ENCODE measurements around the gene LLGL1. TPM values are rescaled to one million over a fixed set of nuclear protein-coding genes. Genes with fewer than 3 reads are reported as not detected.

LLGL1 gene
- total RNA-seq, 1 experiment from 2014 or later = 44.9 TPM

DNA sequence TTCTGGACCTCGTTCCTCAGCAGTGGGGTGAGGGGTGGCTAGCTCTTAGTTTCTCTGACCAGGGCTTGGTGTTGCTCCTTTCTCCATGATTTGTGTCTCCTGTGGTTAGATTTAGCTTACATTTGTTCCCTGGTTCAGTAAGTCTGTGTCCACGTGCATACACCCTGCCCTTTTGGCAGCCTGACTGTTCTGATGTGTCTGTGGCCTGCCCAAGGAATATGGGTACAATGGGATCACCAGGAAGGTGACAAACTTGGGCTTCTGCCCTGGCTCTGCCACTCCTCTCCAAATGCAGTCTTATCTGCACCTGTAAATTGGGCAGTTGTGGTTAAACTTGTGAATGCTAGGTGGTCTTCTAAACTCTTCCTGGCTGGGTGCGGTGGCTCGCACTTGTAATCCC, 24.3 kb upstream of the LLGL1 start:
- Histone ChIP-seq H3K4me1 (replicated peaks; ENCODE audit: insufficient read depth) (peaks cover 16% of the 10 kb centered on the region), H3K9me3 (ENCODE audit: insufficient read depth, low read depth) (no peaks in the 10 kb centered on the region), H2AFZ (no peak overlapping the region), H3F3A (ENCODE audit: insufficient read depth, low read depth) (peaks cover 12% of the 10 kb centered on the region), H3K79me2 (ENCODE audit: low read depth) (peaks cover 51% of the 10 kb centered on the region), H3K4me2 (no peak overlapping the region), H3K36me3 (ENCODE audit: low read depth) (peaks cover 13% of the 10 kb centered on the region), H3K9me2 (ENCODE audit: insufficient read depth) (no peaks in the 10 kb centered on the region), H3K27ac (no peak overlapping the region), H4K20me1 (ENCODE audit: insufficient read depth) (peaks cover 67% of the 10 kb centered on the region), H3K27me3 (ENCODE audit: insufficient read depth, low read depth) (no peaks in the 10 kb centered on the region), H3K4me3 (no peak overlapping the region)
- no TSS peak for BruUV-seq (replicated peaks)
- TF ChIP-seq EZH2 (IDR thresholded peaks at IDR 0.05; ENCODE audit: low read depth) = no peak
- TF ChIP-seq, protein P1, sequence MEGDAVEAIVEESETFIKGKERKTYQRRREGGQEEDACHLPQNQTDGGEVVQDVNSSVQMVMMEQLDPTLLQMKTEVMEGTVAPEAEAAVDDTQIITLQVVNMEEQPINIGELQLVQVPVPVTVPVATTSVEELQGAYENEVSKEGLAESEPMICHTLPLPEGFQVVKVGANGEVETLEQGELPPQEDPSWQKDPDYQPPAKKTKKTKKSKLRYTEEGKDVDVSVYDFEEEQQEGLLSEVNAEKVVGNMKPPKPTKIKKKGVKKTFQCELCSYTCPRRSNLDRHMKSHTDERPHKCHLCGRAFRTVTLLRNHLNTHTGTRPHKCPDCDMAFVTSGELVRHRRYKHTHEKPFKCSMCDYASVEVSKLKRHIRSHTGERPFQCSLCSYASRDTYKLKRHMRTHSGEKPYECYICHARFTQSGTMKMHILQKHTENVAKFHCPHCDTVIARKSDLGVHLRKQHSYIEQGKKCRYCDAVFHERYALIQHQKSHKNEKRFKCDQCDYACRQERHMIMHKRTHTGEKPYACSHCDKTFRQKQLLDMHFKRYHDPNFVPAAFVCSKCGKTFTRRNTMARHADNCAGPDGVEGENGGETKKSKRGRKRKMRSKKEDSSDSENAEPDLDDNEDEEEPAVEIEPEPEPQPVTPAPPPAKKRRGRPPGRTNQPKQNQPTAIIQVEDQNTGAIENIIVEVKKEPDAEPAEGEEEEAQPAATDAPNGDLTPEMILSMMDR (conservative IDR thresholded peaks at IDR 0.05) = no peak
- intact Hi-C loops (cut with micrococcal nuclease; ENCODE audit: unreplicated experiment) = no loop called here
- ChIA-PET POLR2A (ENCODE audit: unreplicated experiment) (no interaction called here), CTCF (no interaction called here)
- no peak for DNase-seq

DNA sequence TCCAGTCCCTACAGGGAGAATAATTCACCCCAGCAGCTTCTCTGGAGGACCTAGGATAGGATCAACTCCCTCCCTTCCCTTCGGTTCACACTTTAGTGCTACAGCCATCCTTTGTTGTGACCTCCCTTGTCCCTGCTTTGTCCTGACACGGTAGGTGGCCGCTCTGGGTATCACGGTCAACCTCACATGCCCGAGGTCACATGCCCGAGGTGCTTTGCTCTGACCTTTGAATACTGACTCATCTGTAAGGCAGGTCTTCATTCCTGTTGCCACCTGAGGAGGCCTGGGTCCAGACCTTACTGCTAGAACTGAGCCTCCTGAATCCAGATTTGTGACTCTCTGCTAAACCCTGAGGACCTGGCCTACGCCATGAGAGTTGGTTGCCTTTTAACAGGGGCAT, 22.1 kb upstream of the LLGL1 start:
- Histone ChIP-seq H3K27ac (0 out of 2 replicates have a peak overlapping the region, but pooled peaks have one; percentile 43), H3K4me1 (replicated peaks; ENCODE audit: insufficient read depth) (peaks cover 16% of the 10 kb centered on the region), H3K4me3 (no peak overlapping the region), H2AFZ (no peak overlapping the region), H3K79me2 (ENCODE audit: low read depth) (peaks cover 43% of the 10 kb centered on the region), H3F3A (ENCODE audit: insufficient read depth, low read depth) (peaks cover 20% of the 10 kb centered on the region), H4K20me1 (ENCODE audit: insufficient read depth) (peaks cover 66% of the 10 kb centered on the region), H3K4me2 (peak overlapping the region; percentile 2; the same call in 1 of the 2 replicates), H3K9me3 (ENCODE audit: insufficient read depth, low read depth) (no peaks in the 10 kb centered on the region), H3K9me2 (ENCODE audit: insufficient read depth) (no peaks in the 10 kb centered on the region), H3K27me3 (ENCODE audit: insufficient read depth, low read depth) (no peaks in the 10 kb centered on the region), H3K36me3 (ENCODE audit: low read depth) (peaks cover 16% of the 10 kb centered on the region)
- no TSS peak for BruUV-seq (replicated peaks)
- intact Hi-C loops (cut with micrococcal nuclease; ENCODE audit: unreplicated experiment) = no loop called here
- CTCF ChIA-PET = interaction anchor here (0.6 kb wide), 1 partner anchor 562 kb away, joined by 7 read pairs; no protein-coding TSS in a partner anchor
- peak; percentile 63 to 67 for DNase-seq
- POLR2A ChIA-PET (ENCODE audit: unreplicated experiment) = interaction anchor here (0.5 kb wide), 1 partner anchor 231 kb away, joined by 9 read pairs; the partner anchor contains the start of genes DRC3 and TOM1L2
- no peak for TF ChIP-seq EZH2 (IDR thresholded peaks at IDR 0.05; ENCODE audit: low read depth)
- TF ChIP-seq, protein P1 (conservative IDR thresholded peaks at IDR 0.05) = no peak

DNA sequence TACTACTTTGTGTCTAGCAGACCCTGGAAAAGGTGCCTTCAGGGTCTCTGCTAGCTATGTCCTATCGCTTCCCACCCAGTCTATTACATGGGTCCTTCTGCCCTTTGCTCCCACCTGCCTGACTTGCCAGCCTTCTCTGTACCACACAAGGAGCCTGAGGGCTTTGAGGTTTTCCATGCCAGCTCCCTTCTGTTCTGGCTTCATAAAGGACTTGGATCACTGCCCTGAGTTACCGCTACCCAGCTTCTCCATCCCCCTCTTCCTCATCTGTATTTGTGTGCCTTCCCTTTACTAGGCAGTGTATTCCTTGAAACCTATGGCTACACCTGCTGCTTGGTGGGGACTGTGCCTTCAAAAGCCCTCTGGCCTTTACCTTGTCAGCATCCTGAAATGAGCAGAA, 19.6 kb upstream of the LLGL1 start:
- Histone ChIP-seq H3F3A (ENCODE audit: insufficient read depth, low read depth) (peaks cover 24% of the 10 kb centered on the region), H3K4me3 (no peak overlapping the region), H3K9me2 (ENCODE audit: insufficient read depth) (no peaks in the 10 kb centered on the region), H3K79me2 (ENCODE audit: low read depth) (peaks cover 21% of the 10 kb centered on the region), H3K4me2 (no peak overlapping the region), H3K27ac (no peak overlapping the region), H3K9me3 (ENCODE audit: insufficient read depth, low read depth) (no peaks in the 10 kb centered on the region), H3K36me3 (ENCODE audit: low read depth) (peaks cover 16% of the 10 kb centered on the region), H4K20me1 (ENCODE audit: insufficient read depth) (peaks cover 50% of the 10 kb centered on the region), H3K4me1 (replicated peaks; ENCODE audit: insufficient read depth) (peaks cover 16% of the 10 kb centered on the region), H2AFZ (no peak overlapping the region), H3K27me3 (ENCODE audit: insufficient read depth, low read depth) (no peaks in the 10 kb centered on the region)
- CTCF ChIA-PET = no interaction called here
- POLR2A ChIA-PET (ENCODE audit: unreplicated experiment) = no interaction called here
- BruUV-seq (replicated peaks) = no TSS peak
- no peak for DNase-seq
- TF ChIP-seq, protein P1 (conservative IDR thresholded peaks at IDR 0.05) = no peak
- TF ChIP-seq EZH2 (IDR thresholded peaks at IDR 0.05; ENCODE audit: low read depth) = no peak
- intact Hi-C loops (cut with micrococcal nuclease; ENCODE audit: unreplicated experiment) = no loop called here

Data from PC-9 (cell line).